ENCODE results near the gene EVX1.

Gene EVX1

GRCh38 chr7:27209933-27210440 lies 32.6 kb upstream of the EVX1 start:
- H4K20me1 ChIP-seq (ENCODE audit: low read depth, low read length), result no peaks in the 10 kb centered on the region
- H3K27ac ChIP-seq (ENCODE audit: low read depth, low read length), result no peak overlapping the region
- no peaks in the 10 kb centered on the region for H3K9me3 ChIP-seq (ENCODE audit: insufficient read depth, low read length)
- H3K79me2 ChIP-seq (ENCODE audit: insufficient read depth, low read length), result no peaks in the 10 kb centered on the region
- H3K4me3 ChIP-seq (ENCODE audit: insufficient read depth, low read length, poor library complexity, severe bottlenecking), result no peak overlapping the region
- H3K27me3 ChIP-seq (ENCODE audit: low read length), result no peaks in the 10 kb centered on the region
- H3K36me3 ChIP-seq (ENCODE audit: low read length), result no peaks in the 10 kb centered on the region
- H3K9ac ChIP-seq (ENCODE audit: low read length), result no peak overlapping the region
- H2AFZ ChIP-seq (ENCODE audit: low read depth, low read length, severe bottlenecking), result no peak overlapping the region
- TF ChIP-seq EZH2phosphoT487 (conservative IDR thresholded peaks at IDR 0.05; ENCODE audit: low read length), result no peak
- TF ChIP-seq, protein P1, sequence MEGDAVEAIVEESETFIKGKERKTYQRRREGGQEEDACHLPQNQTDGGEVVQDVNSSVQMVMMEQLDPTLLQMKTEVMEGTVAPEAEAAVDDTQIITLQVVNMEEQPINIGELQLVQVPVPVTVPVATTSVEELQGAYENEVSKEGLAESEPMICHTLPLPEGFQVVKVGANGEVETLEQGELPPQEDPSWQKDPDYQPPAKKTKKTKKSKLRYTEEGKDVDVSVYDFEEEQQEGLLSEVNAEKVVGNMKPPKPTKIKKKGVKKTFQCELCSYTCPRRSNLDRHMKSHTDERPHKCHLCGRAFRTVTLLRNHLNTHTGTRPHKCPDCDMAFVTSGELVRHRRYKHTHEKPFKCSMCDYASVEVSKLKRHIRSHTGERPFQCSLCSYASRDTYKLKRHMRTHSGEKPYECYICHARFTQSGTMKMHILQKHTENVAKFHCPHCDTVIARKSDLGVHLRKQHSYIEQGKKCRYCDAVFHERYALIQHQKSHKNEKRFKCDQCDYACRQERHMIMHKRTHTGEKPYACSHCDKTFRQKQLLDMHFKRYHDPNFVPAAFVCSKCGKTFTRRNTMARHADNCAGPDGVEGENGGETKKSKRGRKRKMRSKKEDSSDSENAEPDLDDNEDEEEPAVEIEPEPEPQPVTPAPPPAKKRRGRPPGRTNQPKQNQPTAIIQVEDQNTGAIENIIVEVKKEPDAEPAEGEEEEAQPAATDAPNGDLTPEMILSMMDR (IDR thresholded peaks at IDR 0.05; ENCODE audit: insufficient read depth, low read length, poor library complexity, severe bottlenecking), result no peak
- H3K9me2 ChIP-seq (replicated peaks; ENCODE audit: insufficient read depth, low read length), result no peaks in the 10 kb centered on the region
- H3F3A ChIP-seq (ENCODE audit: insufficient read depth), result no peaks in the 10 kb centered on the region
- no peak overlapping the region for H3K4me2 ChIP-seq (ENCODE audit: low read depth, low read length, poor library complexity, severe bottlenecking)

- no peak overlapping the region for H3K4me2 ChIP-seq (ENCODE audit: low read depth, low read length, poor library complexity, severe bottlenecking)
These were observed 32.0 kb upstream of the EVX1 start for GRCh38 chr7:27210441-27211083.

GRCh38 chr7:27211084-27211446 lies 31.5 kb upstream of the EVX1 start:
- Histone ChIP-seq H3K4me3 (ENCODE audit: insufficient read depth, low read length, poor library complexity, severe bottlenecking) (no peak overlapping the region), H3K9me2 (replicated peaks; ENCODE audit: insufficient read depth, low read length) (no peaks in the 10 kb centered on the region), H3K9ac (ENCODE audit: low read length) (no peak overlapping the region), H3K36me3 (ENCODE audit: low read length) (no peaks in the 10 kb centered on the region), H4K20me1 (ENCODE audit: low read depth, low read length) (no peaks in the 10 kb centered on the region), H2AFZ (ENCODE audit: low read depth, low read length, severe bottlenecking) (no peak overlapping the region), H3F3A (ENCODE audit: insufficient read depth) (no peaks in the 10 kb centered on the region), H3K4me2 (ENCODE audit: low read depth, low read length, poor library complexity, severe bottlenecking) (no peak overlapping the region), H3K27me3 (ENCODE audit: low read length) (no peaks in the 10 kb centered on the region), H3K79me2 (ENCODE audit: insufficient read depth, low read length) (no peaks in the 10 kb centered on the region), H3K9me3 (ENCODE audit: insufficient read depth, low read length) (no peaks in the 10 kb centered on the region), H3K27ac (ENCODE audit: low read depth, low read length) (no peak overlapping the region)
- TF ChIP-seq, protein P1 (IDR thresholded peaks at IDR 0.05; ENCODE audit: insufficient read depth, low read length, poor library complexity, severe bottlenecking), result no peak
- no peak for TF ChIP-seq EZH2phosphoT487 (conservative IDR thresholded peaks at IDR 0.05; ENCODE audit: low read length)

More at GRCh38 chr7:27210441-27211083, 32.0 kb upstream of the EVX1 start:
- Histone ChIP-seq H3K9me2 (replicated peaks; ENCODE audit: insufficient read depth, low read length) (no peaks in the 10 kb centered on the region), H3K79me2 (ENCODE audit: insufficient read depth, low read length) (no peaks in the 10 kb centered on the region), H3F3A (ENCODE audit: insufficient read depth) (no peaks in the 10 kb centered on the region), H3K36me3 (ENCODE audit: low read length) (no peaks in the 10 kb centered on the region), H2AFZ (ENCODE audit: low read depth, low read length, severe bottlenecking) (no peak overlapping the region), H3K27me3 (ENCODE audit: low read length) (no peaks in the 10 kb centered on the region), H3K9me3 (ENCODE audit: insufficient read depth, low read length) (no peaks in the 10 kb centered on the region), H3K27ac (ENCODE audit: low read depth, low read length) (no peak overlapping the region), H3K4me3 (ENCODE audit: insufficient read depth, low read length, poor library complexity, severe bottlenecking) (no peak overlapping the region), H3K9ac (ENCODE audit: low read length) (no peak overlapping the region), H4K20me1 (ENCODE audit: low read depth, low read length) (no peaks in the 10 kb centered on the region)
- TF ChIP-seq, protein P1 (IDR thresholded peaks at IDR 0.05; ENCODE audit: insufficient read depth, low read length, poor library complexity, severe bottlenecking), result peak; percentile 33
- TF ChIP-seq EZH2phosphoT487 (conservative IDR thresholded peaks at IDR 0.05; ENCODE audit: low read length), result no peak
